Uterus (tissue), 2 donors: ENCODE data around the gene HPS3.

Experiments
- CTCF ChIP-seq, 4 experiments: fragments of 200-600 bp in 2 of 4; fragments of 450-650 bp in 2 of 4; sonication (generic) in 2 of 4; IDR thresholded peaks; one replicate each; pipeline ENCODE4 v1.5.1; 2016 to 2019; ENCODE audit warnings: antibody characterized with exemption in 4 of 4, mild to moderate bottlenecking in 2 of 4, moderate library complexity in 1 of 4
- POLR2A ChIP-seq, 2 donors: fragments of 450-650 bp; IDR thresholded peaks; one replicate each; pipeline ENCODE4 v1.6.1; 2016; ENCODE audit warnings: antibody characterized with exemption in 2 of 2, mild to moderate bottlenecking in 1 of 2, moderate library complexity in 1 of 2

- no peak for TF ChIP-seq CTCF (IDR thresholded peaks at IDR 0.05)
- TF ChIP-seq POLR2A (IDR thresholded peaks at IDR 0.05) = no peak
Measured at GRCh38 chr3:149087208-149087607, 42.2 kb upstream of the HPS3 start.
